Glomerular visceral epithelial cell (primary cell): ENCODE results near the gene PPP2R3A.

Experiments
- DNase-seq: peaks from one replicate; pipeline ENCODE4 v3.0.0-alpha.2; 2016; ENCODE audit errors: extremely low spot score

The PPP2R3A gene

DNA sequence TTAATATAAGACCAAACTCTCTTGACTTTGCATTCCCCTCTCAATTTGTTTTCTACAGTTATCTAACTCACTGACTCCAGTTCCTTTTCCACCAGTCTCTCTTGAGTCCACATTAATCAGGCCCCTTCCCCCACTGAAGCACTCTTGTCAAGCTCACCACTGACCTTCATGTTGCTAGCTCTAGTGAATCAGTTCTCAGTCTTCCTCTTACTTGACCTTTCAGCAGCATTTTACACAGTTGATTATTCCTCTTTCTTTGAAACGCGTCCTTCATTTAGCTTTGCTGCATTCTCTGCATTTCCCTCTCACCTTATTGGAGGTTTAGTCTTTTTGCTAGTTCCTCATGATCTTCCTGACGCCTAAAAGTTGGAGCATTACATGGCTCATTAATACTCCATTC lies 8.3 kb downstream of the PPP2R3A start:
- DNase-seq: no peak

DNA sequence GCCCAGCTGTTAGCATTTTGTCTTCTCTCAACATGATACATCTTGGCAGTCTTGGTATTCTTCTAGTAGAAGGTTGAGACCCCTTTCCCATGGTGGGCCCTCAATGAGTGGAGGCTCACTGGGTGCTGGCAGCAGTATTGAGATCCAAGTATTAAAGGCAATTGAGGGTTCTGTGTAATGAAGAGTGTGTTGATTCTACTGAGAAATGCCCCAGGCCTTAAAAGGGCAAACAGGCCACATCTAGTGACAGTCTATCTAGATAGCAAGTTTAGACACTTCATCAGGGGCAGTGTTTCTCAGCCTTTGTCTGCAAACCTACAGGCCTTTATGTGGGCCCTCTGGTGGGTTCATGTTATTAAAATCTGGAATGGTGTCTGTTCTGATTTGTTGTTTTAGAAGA lies 9.5 kb downstream of the PPP2R3A start:
- DNase-seq: no peak

DNA sequence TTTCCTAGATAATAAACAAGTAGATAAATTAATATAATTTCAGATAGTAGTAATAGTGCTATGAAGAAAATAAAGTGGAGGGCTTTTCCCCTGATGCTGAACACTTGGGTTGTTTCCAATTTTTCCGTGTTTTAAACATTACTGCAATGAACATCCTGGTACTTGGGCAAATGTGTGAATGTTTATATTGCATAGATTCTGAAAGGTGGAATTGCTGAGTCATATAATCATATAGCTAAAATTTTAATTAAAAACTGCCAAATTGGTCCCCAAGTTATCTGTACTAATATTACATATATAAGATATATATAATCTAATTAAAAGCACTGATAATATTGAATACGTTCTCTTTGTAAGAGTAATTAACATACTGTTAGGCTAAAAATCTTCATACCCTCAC lies 10.0 kb downstream of the PPP2R3A start:
- no peak for DNase-seq

GRCh38 chr3:135980343-135980742 lies 14.8 kb downstream of the PPP2R3A start:
- DNase-seq: no peak

DNA sequence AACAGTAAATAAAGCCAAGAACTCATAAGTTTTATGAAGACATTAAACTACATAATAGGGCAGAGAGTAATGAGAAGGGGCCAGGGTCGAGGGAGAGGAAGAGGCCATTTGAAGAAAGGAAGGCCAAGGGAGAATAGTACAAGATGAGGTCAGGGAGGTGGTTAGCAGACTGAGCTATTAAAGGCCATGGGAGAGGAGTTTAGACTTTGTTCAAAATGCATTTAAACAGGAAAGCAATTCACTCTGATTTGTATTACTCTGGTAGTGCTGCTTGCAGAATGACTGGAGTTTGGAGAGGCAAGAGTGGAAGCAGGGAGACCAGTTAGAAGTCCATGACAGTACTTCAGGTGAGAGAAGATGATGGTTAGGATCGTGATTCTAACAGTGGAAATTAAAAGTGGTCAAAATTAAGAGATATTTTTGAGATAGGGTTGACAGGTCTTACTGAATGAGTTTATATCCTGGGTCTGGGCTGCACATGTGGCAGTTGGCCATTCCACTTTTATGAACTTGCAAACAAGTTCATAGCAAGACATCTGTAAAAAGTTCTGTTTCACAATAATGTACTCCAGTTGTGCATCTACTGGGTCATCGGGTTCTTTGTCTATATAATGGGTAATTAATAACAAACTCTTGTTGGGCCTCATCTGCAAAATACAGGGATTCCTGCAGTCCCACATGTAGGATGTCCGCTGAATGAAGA lies 16.3 kb downstream of the PPP2R3A start:
- DNase-seq: no peak

DNA sequence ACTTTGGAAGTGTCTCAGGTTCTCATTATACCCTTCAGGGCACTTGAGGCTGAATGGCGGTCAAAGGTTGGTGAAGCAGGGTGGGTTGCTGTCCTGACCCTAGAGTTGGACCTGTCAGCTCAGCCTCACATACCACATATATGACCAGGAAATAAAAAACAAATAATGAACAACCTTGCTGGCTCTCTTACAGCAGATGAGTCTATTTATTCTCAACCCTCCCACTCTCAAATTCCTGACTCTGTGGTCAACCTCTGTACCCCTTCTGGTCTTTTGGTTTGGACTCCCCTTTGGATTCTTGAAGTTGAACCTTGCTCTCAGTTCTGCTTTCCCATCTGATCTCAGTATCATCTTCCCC lies 16.9 kb downstream of the PPP2R3A start:
- peak; percentile 39 for DNase-seq

- DNase-seq: peak; percentile 49
Observed at GRCh38 chr3:135982922-135983581, 17.5 kb downstream of the PPP2R3A start.

DNA sequence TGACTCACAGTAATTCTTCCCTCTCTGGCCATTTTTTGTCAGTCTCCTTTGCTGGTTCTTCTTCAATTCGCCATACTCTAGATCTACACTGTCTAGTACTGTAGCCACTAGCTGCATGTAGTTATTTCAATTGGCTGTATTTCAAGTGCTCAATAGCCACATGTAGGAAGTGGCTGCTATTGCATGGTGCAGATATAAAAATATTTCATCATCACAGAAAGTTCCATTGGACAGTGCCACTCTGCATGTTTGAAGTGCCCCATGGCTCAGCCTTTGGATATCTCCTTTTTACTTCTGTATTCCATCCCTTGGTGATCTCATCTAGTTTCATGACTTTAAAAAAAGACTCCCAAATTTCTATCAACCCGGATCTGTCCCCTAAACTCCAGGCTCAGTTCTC lies 22.1 kb downstream of the PPP2R3A start:
- no peak for DNase-seq

- no peak for DNase-seq
Observed at GRCh38 chr3:135989242-135989641, 23.7 kb downstream of the PPP2R3A start.

DNA sequence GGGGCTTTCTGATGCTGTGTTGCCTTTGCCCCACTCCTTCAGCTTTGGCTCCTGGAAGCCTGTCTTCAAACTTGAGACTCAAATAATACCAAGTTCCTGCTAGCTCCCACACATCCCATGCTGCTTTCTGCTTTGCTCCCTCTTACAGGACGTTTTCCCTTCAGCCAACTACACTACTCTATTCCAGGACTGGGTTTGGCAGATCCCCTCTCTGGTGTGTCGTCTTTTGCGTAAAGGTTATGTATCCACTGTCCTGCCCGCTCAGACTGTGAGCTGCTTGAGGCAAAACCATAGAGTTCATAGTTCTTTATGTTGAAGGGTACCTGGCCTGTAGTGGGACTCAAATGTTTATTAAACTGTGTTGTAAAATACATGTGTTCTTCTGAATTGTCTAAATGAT lies 25.4 kb downstream of the PPP2R3A start:
- DNase-seq: no peak

DNA sequence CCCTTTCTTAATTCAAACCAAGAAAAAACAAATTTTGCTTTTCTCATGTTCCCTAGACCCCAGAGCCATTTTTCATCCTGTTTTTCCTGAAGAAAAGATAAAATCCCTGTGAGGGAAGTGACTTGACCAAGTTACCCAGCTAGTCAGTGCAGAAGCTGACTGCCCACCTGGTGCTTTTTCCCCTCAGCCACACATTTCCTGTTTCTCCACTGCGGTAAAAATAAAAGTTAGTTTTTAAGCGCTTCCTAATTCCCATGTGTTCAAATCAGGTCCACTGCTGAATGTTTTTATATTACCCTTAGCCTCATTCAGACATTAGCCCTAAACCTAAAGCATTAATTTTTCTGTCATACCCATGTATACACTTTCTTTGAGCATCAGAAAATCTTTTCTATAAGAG lies 26.1 kb downstream of the PPP2R3A start:
- DNase-seq: peak; percentile 26

DNA sequence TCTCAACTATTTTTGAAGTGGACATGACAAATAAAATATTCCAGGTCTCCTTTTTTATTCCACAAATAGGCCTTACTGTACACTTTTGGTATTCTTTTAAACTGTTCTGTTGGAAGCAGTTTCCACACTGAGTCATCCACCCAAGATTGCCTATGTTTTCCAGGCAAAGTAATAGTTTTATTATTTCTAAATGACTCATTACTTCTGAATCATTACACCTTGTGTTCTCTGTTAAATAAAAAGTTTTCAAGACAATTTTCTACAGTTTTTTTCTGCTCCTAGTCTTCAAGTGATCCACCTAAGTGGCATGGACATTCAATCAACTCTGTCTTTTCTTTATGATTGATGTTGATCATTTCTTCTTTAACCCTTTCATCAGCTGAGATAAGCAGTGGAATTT lies 26.5 kb downstream of the PPP2R3A start:
- peak; percentile 62 for DNase-seq

GRCh38 chr3:135994708-135995337 lies 29.3 kb downstream of the PPP2R3A start:
- no peak for DNase-seq

- no peak for DNase-seq
Observed at GRCh38 chr3:135995766-135996165, 30.2 kb downstream of the PPP2R3A start.

DNA sequence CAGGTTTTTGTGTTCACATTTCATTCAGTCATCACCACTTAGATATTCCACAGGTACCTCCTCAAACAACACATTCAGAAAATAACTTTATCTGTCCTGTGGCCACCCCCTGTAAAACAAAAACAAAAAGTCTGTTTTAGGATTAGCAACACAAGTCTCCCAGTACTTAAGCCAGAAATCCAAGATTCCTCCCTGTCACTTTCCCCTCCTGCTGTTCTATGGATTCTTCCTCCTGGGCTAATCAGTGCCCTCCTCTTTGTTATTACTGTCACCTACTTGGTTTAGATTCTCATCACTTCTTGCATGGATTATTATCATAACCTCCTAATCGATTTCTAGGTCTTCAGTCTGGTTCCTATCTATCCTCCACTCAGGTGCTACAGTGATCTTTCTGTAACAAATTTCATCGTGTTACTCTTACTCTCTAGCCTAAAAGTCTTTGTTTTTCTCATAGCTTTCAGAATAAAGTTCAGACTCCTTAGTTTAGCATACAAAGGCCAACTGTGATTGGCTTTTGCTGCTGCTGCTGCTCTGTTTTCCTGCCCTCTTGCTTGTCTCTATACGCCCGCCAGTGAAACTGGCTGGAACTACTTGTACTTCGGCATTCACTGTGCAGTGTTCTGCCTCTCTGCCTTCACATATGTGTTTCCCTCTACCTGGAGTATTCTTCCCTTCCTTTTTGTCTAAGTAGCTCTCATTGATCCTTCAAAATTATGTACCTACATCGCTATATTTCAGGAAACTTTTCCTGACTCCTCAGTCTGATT lies 32.2 kb downstream of the PPP2R3A start:
- DNase-seq: no peak

DNA sequence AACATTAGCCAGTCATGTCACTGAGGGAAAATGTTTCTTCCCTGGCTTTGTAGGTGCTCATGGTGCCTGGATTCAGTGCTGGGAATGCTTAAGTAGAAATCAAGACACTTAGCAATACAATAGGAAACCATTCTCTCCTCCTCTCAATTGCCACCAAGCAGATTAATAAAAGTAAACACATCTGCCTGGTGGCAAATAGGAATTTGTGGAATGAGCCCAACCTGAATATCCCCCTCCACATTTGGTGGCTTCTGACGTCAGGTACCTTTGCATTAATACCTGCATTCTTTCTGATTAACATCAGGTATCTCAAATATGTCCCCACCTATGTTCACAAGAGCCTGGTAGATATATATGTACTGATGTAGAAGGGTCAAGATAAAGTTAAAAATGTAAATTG lies 42.7 kb downstream of the PPP2R3A start:
- DNase-seq: no peak

- DNase-seq: no peak
Observed at GRCh38 chr3:136008732-136009470, 43.4 kb downstream of the PPP2R3A start.

DNA sequence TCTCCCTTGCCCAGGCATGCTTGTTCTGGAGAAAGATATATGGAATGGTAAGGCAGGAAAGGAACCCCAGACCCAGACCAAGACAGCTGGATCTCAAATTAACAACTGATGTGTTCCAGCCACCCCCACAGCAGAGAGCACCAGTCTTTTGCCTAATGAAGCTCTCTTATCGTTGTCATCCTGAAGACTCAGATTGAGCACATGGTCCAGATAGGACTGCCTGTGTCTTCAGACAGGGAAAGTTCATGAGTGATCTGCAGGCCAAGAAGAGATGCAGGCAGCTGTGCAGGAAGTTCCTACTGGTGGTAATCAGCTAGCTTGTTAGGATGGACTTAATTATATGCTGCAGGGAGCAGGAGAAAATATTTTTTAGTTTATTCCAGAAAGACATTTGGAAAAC lies 53.3 kb downstream of the PPP2R3A start:
- DNase-seq: no peak

- DNase-seq: no peak
Observed at GRCh38 chr3:136021803-136022202, 56.3 kb downstream of the PPP2R3A start.

DNA sequence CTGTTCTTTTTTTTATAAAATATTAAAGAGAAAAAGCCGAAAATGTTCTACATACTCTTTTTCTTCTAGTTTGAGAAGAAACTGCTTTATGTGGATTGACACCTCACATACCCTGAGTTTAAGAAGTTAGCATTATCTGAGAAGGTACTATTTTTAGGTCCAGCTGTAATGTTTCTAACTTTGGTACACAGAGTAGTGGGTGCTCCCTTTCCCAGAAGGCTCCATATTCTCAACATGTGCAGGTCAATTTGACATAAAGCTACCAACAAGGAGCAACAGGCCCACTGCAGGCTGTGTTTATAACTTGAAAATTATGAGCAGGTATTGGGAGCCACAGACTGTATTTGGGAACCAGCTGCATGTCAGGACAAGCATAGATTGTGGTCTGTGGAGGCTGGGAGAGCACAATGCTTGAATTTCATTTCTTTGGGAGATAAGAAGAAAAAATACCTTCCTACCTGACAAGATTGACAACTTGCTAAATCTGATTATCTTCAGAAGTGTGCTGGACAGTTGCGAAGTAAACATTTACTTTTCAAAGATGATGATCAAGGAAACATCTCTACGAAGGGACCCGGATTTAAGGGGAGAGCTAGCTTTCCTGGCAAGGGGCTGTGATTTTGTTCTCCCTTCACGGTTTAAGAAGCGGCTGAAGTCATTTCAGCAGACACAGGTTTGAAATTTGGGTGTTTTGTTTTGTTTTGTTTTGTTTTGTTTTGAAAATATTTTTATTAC lies 57.2 kb downstream of the PPP2R3A start:
- no peak for DNase-seq
